ENCODE data around the gene P2RX7. TPM values are rescaled to one million over a fixed set of nuclear protein-coding genes. Genes with fewer than 3 reads are reported as not detected.

P2RX7 gene
- total RNA-seq, 4 donors from 2014 or later, result 1.6 to 2.7 (median 2.2) TPM

- 77 to 81% methylated on average over 3 to 8 of the region's 8 CpGs for WGBS, 2 donors
- H3K27ac ChIP-seq, result no peak overlapping the region
- no peak for TF ChIP-seq POLR2A (IDR thresholded peaks at IDR 0.05)
- no peak for TF ChIP-seq CTCF (IDR thresholded peaks at IDR 0.05)
- H3K36me3 ChIP-seq, result no peaks in the 10 kb centered on the region
- H3K9me3 ChIP-seq, result no peaks in the 10 kb centered on the region
- no peaks in the 10 kb centered on the region for H3K27me3 ChIP-seq
- no peak for DNase-seq
- intact Hi-C loops (cut with DNase I), result no loop called here
- H3K4me1 ChIP-seq, result no peaks in the 10 kb centered on the region
- H3K4me3 ChIP-seq, result no peak overlapping the region
Measured at GRCh38 chr12:121086781-121087295, 45.8 kb upstream of the P2RX7 start.

- H3K4me3 ChIP-seq, result no peak overlapping the region
- intact Hi-C loops (cut with DNase I), result no loop called here
- WGBS, 2 donors, result 39 to 54% methylated on average over 9 to 10 of the region's 11 CpGs
- no peaks in the 10 kb centered on the region for H3K27me3 ChIP-seq
- TF ChIP-seq CTCF (IDR thresholded peaks at IDR 0.05) (no peak), POLR2A (IDR thresholded peaks at IDR 0.05) (no peak)
- no peaks in the 10 kb centered on the region for H3K4me1 ChIP-seq
- H3K27ac ChIP-seq, result no peak overlapping the region
- H3K36me3 ChIP-seq, result no peaks in the 10 kb centered on the region
- DNase-seq, result no peak
- H3K9me3 ChIP-seq, result no peaks in the 10 kb centered on the region
Measured at GRCh38 chr12:121087467-121088194, 45.0 kb upstream of the P2RX7 start.

GRCh38 chr12:121088195-121088585 is 44.5 kb upstream of the P2RX7 start:
- Histone ChIP-seq H3K36me3 (no peaks in the 10 kb centered on the region), H3K4me3 (no peak overlapping the region), H3K27me3 (peaks cover 0 to 1% (median 0%) of the 10 kb centered on the region in 4 donors), H3K4me1 (no peaks in the 10 kb centered on the region), H3K27ac (no peak overlapping the region), H3K9me3 (no peaks in the 10 kb centered on the region)
- intact Hi-C loops (cut with DNase I), result no loop called here
- TF ChIP-seq CTCF (IDR thresholded peaks at IDR 0.05) (no peak), POLR2A (IDR thresholded peaks at IDR 0.05) (no peak)
- no peak for DNase-seq
- 86 to 94% methylated on average over 6 of the region's 6 CpGs for WGBS, 2 donors

GRCh38 chr12:121089031-121089812 is 43.5 kb upstream of the P2RX7 start:
- Histone ChIP-seq H3K27me3 (peaks cover 0 to 9% (median 0%) of the 10 kb centered on the region in 4 donors), H3K4me1 (no peaks in the 10 kb centered on the region), H3K4me3 (no peak overlapping the region), H3K27ac (no peak overlapping the region), H3K9me3 (no peaks in the 10 kb centered on the region), H3K36me3 (no peaks in the 10 kb centered on the region)
- WGBS, 2 donors, result 94% methylated on average over 9 of the region's 14 CpGs; no CpG with 5 or more reads in 1 of the 2 donors
- intact Hi-C loops (cut with DNase I), result no loop called here
- no peak for DNase-seq
- TF ChIP-seq CTCF (IDR thresholded peaks at IDR 0.05) (no peak), POLR2A (IDR thresholded peaks at IDR 0.05) (no peak)
